Adrenal gland (tissue), 5 donors: ENCODE results near the gene NCKAP5L.

Experiments
- CTCF ChIP-seq, 6 experiments: fragments of 450-650 bp in 4 of 6; fragments of 200-600 bp in 2 of 6; sonication (generic) in 1 of 6; IDR thresholded peaks; 1 replicate in 5 of 6; 2 replicates in 1 of 6; pipeline versions ENCODE4 v1.5.1 to v1.8.0; 2016 to 2021; ENCODE audit warnings: antibody characterized with exemption in 6 of 6, mild to moderate bottlenecking in 2 of 6, moderate library complexity in 1 of 6
- POLR2A ChIP-seq, 2 donors: fragments of 450-650 bp; IDR thresholded peaks; one replicate each; pipeline ENCODE4 v1.6.1; 2017; ENCODE audit warnings: antibody characterized with exemption in 2 of 2, mild to moderate bottlenecking in 2 of 2, moderate library complexity in 1 of 2
- donor health status: DM: no; HTN: no; CAD: no.

- TF ChIP-seq CTCF (IDR thresholded peaks at IDR 0.05) (peak; percentile 89 to 98 (median 96)), POLR2A (IDR thresholded peaks at IDR 0.05) (no peak)
Measured at GRCh38 chr12:49866859-49867569, 38.8 kb upstream of the NCKAP5L start.
